PC-9 (cell line): Measurements from ENCODE around the gene TSPOAP1. TPM values are rescaled to one million over a fixed set of nuclear protein-coding genes. Genes with fewer than 3 reads are reported as not detected.

Source experiments
- BruUV-seq: library from RNA; stranded (reverse); fragments of 400-500 nt; replicated peaks from 2 replicates; lab custom pipeline; 2021; lab: Mats Ljungman, UMichigan
- CTCF ChIA-PET: fragments of 300-600 bp; sonication (Branson Sonifier 250); formaldehyde crosslinking; loops from one replicate; lab custom pipeline; 2022; ENCODE audit warnings: antibody characterized with exemption; lab: Charles Lee
- POLR2A ChIA-PET: fragments of 300-600 bp; sonication (Branson Sonifier 250); formaldehyde crosslinking; loops from one replicate; lab custom pipeline; 2022; ENCODE audit warnings: antibody characterized with exemption; ENCODE audit not compliant: unreplicated experiment; lab: Charles Lee
- DNase-seq, 2 experiments: peaks; one replicate each; pipeline versions ENCODE4 v3.0.0 to v3.0.0-alpha.2; 2015 to 2022; ENCODE audit warnings: mixed read lengths in 1 of 2
- H2AFZ ChIP-seq: fragments of 200-600 bp; sonication (generic); 2 replicates; pipeline ENCODE4 v1.8.1; 2017; ENCODE audit warnings: antibody characterized with exemption
- H3F3A ChIP-seq: fragments of 200-600 bp; sonication (generic); 2 replicates; pipeline ENCODE4 v1.8.1; 2017; ENCODE audit warnings: antibody characterized with exemption, mild to moderate bottlenecking, low read depth; ENCODE audit not compliant: insufficient read depth
- H3K27ac ChIP-seq: fragments of 200-600 bp; sonication (generic); 2 replicates; pipeline ENCODE4 v1.6.1; 2016; ENCODE audit warnings: mixed run types
- H3K27me3 ChIP-seq: fragments of 200-600 bp; sonication (generic); 2 replicates; pipeline ENCODE4 v1.6.1; 2016; ENCODE audit warnings: low read depth, mixed run types; ENCODE audit not compliant: insufficient read depth
- H3K36me3 ChIP-seq: fragments of 200-600 bp; sonication (generic); 2 replicates; pipeline ENCODE4 v1.6.1; 2016; ENCODE audit warnings: low read depth, mixed run types
- H3K4me1 ChIP-seq: fragments of 200-600 bp; sonication (generic); replicated peaks from 2 replicates; pipeline ENCODE4 v1.6.1; 2016; ENCODE audit warnings: mixed run types; ENCODE audit not compliant: insufficient read depth
- H3K4me2 ChIP-seq: fragments of 200-600 bp; sonication (generic); 2 replicates; pipeline ENCODE4 v1.6.1; 2017; ENCODE audit warnings: mixed run types
- H3K4me3 ChIP-seq: fragments of 200-600 bp; sonication (generic); 2 replicates; pipeline ENCODE4 v1.6.1; 2016; ENCODE audit warnings: mixed run types
- H3K79me2 ChIP-seq: fragments of 200-600 bp; sonication (generic); 2 replicates; pipeline ENCODE4 v1.6.1; 2017; ENCODE audit warnings: low read depth, mixed run types
- H3K9me2 ChIP-seq: fragments of 200-600 bp; sonication (generic); 2 replicates; pipeline ENCODE4 v1.8.1; 2017; ENCODE audit warnings: mild to moderate bottlenecking; ENCODE audit not compliant: insufficient read depth
- H3K9me3 ChIP-seq: fragments of 200-600 bp; sonication (generic); 2 replicates; pipeline ENCODE4 v1.8.1; 2016; ENCODE audit warnings: low read depth; ENCODE audit not compliant: insufficient read depth
- H4K20me1 ChIP-seq: fragments of 200-600 bp; sonication (generic); 2 replicates; pipeline ENCODE4 v1.8.1; 2017; ENCODE audit not compliant: insufficient read depth
- CTCF ChIP-seq: fragments of 200-600 bp; sonication (generic); conservative IDR thresholded peaks from 2 replicates; pipeline ENCODE4 v1.6.1; 2017; ENCODE audit warnings: mixed run types, antibody characterized with exemption, mild to moderate bottlenecking, moderate library complexity
- EZH2 ChIP-seq: fragments of 200-600 bp; sonication (generic); IDR thresholded peaks from 2 replicates; pipeline ENCODE4 v1.8.0; 2017; ENCODE audit warnings: antibody characterized with exemption, low read depth
- intact Hi-C: fragments of 100-400 bp; cut with micrococcal nuclease; formaldehyde crosslinking; loops from one replicate; pipeline ENCODE4 v1.10.0; 2022; ENCODE audit not compliant: unreplicated experiment
- total RNA-seq: library from RNA; stranded (reverse); gene quantifications from 2 replicates; pipeline ENCODE4 v1.2.3, GENCODE V29; 2021

Gene TSPOAP1
- total RNA-seq, 1 experiment from 2014 or later, result 0.15 TPM

- no peak for DNase-seq
- Histone ChIP-seq H2AFZ (no peak overlapping the region), H3K36me3 (no peaks in the 10 kb centered on the region), H3F3A (no peaks in the 10 kb centered on the region), H3K27ac (no peak overlapping the region), H3K9me2 (no peaks in the 10 kb centered on the region), H3K4me2 (no peak overlapping the region), H3K4me3 (no peak overlapping the region), H3K79me2 (no peaks in the 10 kb centered on the region), H3K9me3 (no peaks in the 10 kb centered on the region), H3K27me3 (peaks cover 77% of the 10 kb centered on the region), H3K4me1 (no peaks in the 10 kb centered on the region), H4K20me1 (no peaks in the 10 kb centered on the region)
- BruUV-seq, result no TSS peak
- ChIA-PET POLR2A (interaction anchor here (0.6 kb wide), 2 partner anchors 193 to 387 kb away, joined by 5 to 9 read pairs; no protein-coding TSS in a partner anchor), CTCF (no interaction called here)
- intact Hi-C loops, result no loop called here
- TF ChIP-seq CTCF, result no peak
- TF ChIP-seq EZH2, result no peak
These were observed 2.6 kb downstream of the TSPOAP1 start for GRCh38 chr17:58325976-58326468.

DNA sequence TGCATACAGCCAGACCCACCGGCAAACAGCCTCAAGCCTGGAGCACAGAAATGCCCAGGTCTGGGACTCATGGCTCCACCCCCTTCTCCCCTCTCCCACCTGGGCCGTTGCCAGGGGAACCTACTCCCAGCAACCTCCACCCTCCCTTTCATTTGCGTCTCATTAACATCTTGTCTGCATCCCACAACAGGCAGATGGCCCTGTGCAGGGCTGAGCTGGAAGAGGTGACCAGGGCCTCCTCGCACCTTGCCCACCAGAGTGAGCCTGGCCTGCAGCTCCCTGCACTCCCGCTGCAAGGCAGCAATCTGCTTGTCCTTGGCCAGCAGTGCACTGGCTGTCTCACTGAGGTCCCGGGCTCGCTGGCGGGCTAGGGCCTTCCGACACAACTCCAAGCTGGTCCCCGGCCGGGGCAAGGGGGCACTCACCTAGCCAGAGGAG is 3.3 kb downstream of the TSPOAP1 start:
- POLR2A ChIA-PET, result no interaction called here
- no peak overlapping the region for H3K4me2 ChIP-seq
- BruUV-seq, result no TSS peak
- no peak overlapping the region for H3K4me3 ChIP-seq
- no peaks in the 10 kb centered on the region for H4K20me1 ChIP-seq
- no peak overlapping the region for H2AFZ ChIP-seq
- no peak overlapping the region for H3K27ac ChIP-seq
- TF ChIP-seq EZH2, result no peak
- TF ChIP-seq CTCF, result no peak
- H3K9me3 ChIP-seq, result no peaks in the 10 kb centered on the region
- intact Hi-C loops, result no loop called here
- no peak for DNase-seq
- no peaks in the 10 kb centered on the region for H3F3A ChIP-seq
- peaks cover 83% of the 10 kb centered on the region for H3K27me3 ChIP-seq
- H3K9me2 ChIP-seq, result no peaks in the 10 kb centered on the region
- no peaks in the 10 kb centered on the region for H3K79me2 ChIP-seq
- H3K36me3 ChIP-seq, result no peaks in the 10 kb centered on the region
- CTCF ChIA-PET, result no interaction called here
- no peaks in the 10 kb centered on the region for H3K4me1 ChIP-seq

DNA sequence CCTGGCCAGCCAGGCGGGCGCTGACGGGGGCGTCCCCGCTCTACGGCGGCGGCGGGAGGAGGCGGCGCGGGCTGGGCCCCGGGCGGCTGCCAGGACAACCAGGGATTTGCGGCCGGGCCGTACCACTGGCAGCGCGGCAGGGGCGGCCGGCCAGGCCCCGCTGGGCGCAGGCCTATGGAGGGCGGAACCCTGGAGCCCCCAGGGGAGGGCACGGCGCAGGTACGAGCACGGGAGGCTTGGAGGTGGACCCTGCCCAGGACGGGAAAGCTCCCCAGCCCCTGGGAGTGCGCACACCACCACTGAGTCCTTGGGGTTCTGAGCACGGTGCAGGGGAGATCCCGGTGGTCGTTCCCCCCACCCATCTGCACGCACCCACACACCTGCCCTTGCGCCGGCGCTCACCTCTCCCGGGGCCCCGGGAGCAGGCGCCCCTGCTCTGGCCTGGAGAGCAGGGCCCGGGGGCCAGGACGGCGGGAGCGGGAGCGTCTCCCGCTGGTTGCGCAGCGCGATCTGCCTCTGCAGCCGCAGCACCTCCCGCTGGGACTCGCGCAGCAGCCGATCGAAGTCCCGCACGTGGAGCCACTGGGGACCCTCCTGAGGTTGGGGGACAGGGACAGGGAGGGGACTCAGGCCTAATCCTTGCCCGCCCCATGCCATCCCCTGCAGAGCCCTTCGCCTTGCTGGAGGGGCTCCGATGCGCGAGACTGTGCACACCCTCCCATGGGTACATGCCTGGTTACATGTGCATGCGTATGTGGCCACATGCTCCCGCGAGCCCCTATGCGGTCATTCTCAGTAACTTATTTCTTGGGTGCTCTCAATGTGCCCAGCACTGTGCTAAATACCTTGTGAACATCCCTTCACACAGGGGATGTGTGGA is 3.9 kb downstream of the TSPOAP1 start:
- Histone ChIP-seq H3K36me3 (no peaks in the 10 kb centered on the region), H3K9me2 (no peaks in the 10 kb centered on the region), H3K9me3 (no peaks in the 10 kb centered on the region), H3K79me2 (no peaks in the 10 kb centered on the region), H3K27ac (no peak overlapping the region), H2AFZ (no peak overlapping the region), H4K20me1 (no peaks in the 10 kb centered on the region), H3K27me3 (peaks cover 88% of the 10 kb centered on the region), H3K4me3 (no peak overlapping the region), H3K4me2 (no peak overlapping the region; the same call in 1 of the 2 replicates), H3F3A (no peaks in the 10 kb centered on the region), H3K4me1 (no peaks in the 10 kb centered on the region)
- BruUV-seq, result no TSS peak
- TF ChIP-seq CTCF (no peak), EZH2 (no peak)
- CTCF ChIA-PET, result no interaction called here
- peak in 1 of 2 experiments; percentile 37 for DNase-seq
- intact Hi-C loops, result no loop called here
- POLR2A ChIA-PET, result no interaction called here
